HuH-7 (cell line): ENCODE results near the gene PCDH7.

Experiments used
- DNase-seq: peaks from one replicate; pipeline ENCODE4 v3.0.0; 2011; ENCODE audit warnings: low spot score

PCDH7 gene

DNA sequence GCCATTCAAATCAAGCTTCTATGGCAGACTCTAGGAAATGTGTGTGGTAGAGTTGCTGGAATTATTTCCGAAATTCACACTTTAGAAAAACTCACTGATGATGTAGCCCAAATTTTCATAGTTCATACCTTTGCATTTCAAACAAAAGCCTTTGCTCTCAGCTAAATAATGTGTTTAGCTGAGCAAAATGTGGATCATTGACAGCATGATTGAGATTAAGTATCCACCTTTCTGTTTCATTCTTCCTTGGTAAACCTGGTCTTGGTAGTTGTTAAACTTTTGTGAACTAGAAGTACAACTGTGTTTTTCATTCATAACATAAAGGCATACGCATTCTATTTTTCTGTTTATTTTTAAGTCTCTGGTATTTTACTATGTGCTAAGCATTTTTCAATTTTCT is 7.2 kb downstream of the PCDH7 start:
- no peak for DNase-seq

DNA sequence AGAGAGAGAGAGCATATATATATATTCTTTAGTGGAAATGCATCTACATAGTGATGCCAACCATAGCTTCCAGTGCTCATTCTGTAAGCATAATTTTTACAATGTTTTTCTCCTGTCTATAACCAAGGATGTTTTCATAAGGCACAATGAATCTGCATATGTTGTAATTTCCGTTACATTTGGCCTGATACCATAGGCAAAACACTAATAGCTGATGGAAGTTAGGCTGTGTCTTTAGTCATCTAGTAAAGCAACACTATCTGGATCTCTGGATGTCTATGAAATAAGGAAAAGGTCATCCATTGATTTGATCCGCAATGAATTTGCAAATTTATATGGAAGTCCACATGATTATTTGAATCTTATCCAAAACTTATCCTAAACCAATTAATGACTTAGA is 8.1 kb downstream of the PCDH7 start:
- no peak for DNase-seq

DNA sequence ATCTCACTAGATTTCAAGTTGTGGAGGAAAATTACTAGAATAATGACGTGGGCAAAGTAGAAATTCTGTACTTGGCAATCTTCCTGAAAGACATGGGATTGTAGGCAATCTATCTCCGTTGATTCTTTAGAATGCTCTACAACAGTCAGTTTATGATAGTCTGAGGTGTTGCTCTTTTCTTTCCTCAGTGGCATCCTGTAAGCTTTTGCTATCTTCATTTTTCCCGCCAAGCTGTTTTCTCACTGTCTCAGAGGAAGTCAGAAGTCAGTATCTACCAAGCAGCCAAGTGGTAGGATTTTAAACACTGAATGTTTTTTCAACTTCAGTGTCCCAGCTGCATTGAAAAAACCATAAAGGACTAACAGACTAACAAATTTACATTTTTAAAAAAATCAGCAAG is 23.7 kb downstream of the PCDH7 start:
- DNase-seq: no peak

DNA sequence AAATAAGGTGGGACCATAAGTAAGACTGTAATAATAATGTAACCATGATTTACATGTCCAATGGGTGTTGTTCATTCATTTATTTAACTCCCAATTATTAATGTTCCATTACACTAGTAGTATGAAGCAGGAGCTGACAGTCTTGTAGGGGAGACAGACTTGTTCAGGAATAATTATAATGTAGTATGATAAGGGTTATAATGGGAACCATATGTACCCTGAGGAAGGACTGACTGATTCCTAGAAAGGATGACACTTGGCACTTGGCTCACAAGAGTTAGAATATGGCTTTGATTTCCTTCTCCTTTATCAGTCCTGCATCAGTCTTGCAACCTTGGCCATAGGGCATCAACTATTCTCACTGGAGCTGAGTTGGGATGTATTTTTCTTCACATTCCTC is 24.2 kb downstream of the PCDH7 start:
- DNase-seq: no peak

DNA sequence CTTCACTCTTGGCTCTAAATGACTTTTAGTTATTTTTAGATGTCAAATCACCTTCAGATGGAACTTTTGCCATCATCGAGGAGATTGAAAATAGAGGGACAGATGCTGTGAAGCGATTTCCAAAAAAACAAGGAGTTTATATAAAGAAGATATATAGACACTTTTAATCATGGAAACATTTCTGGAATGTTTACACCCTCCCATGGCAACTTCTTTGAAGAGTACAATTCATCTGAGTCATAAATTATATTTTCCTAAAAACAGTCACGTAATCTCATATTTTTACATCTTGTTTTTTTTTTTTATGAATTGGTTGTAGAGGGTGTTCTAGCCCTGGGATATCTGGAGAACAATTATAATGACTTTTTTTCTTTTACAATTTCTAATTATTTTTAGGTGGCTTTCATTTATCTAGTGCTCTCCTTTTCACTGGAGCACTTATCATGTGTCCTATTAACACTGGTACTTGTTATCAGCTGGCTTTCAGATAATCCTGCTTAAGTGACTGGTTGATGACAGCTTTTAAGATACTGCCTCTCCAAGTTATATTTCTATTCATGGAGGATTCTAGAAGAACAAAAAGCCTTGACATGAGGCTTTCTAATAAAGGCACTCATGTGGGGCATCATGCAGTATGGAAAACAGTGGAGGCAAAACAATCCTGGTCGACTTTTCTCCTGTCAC is 24.9 kb downstream of the PCDH7 start:
- DNase-seq: no peak

DNA sequence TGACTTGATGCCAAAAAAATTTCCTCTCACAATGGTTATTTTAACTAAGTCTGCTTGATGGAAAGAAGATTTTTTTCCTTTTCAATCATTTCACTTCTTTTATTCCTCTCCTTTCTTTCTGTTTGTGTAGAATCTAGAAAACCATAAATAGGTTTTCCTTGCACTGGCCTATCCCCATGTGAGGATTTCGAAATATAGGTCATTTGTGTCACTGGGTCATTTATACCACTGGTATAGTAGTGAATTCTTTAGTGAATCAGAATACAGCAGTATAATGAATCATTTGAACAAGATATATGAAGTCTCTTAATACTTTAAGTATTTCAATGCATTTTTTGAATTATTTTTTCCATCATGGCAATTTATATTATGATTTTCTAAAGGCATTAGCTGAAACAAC is 26.6 kb downstream of the PCDH7 start:
- DNase-seq: no peak

DNA sequence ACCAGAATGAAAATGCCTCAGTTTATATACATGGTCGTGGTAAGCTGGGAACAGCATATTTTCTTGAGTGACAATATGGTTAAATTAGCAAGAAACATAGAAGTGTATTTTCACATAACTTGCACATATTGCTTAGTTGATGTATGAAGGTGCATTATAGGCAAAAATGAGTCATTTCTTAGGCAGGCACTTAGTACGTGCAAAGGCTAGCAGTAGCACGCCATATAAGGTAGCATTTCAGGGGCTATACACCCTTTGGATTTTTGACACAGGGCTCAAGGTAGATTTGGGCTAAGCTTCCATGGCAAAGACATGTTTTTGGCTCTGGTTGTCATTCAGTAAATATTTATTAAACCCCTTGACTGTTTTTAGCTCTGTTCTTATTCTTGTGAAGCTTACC is 33.1 kb downstream of the PCDH7 start:
- no peak for DNase-seq

DNA sequence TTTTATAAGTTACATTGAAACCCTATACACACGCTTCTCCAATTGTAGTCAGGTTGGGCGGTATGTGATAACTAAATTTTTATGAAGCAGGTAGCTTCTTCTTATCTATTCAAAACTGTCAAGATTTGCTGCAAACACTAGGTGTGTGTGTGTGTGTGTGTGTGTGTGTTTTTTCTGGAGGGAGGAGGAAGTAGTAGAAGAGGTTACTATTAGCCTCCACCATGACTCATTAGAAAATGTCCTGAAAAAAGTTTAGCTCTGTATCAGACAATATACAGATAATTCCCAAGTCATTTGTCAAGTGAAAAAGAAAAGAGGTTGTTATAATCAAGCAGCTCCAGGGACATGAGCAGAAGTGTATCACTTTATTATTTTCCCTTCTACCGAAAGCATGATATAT is 33.9 kb downstream of the PCDH7 start:
- no peak for DNase-seq

DNA sequence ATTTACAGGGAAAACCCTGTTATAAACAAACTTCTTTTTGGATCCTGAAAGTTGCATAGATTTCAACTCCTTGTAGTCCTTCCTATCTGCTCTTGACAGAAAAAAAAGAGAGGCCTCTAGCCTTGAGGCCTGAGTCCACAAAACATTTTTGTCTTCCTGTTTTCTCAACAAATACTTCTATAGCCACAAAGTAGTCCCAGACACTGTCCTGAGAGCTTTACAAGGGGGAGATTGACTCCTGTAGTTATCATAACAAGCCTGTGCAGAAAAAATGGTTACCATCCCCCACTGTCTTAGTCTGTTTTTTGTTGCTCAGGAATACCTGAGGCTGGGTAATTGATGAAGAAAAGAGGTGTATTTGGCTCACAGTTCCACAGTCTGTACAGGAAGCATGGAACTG is 35.2 kb downstream of the PCDH7 start:
- no peak for DNase-seq

DNA sequence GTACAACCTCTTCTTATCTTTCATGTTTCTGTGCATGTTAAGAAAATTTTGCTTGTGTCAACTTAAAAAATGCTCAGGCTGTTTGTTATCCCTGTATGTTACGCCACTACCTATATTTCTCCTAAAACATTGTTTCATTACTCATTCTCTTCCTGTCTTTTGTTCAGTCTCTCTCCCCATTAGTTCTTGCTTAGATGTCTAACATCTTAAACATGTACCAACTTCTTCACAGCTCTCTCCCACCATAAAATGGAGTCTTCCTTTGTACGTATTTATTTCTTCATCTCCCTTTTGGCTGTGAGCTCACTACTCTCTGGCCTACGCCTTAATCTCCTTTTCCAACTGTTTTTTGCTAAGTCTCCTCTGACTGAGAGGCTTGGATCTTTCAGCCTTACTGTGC is 36.4 kb downstream of the PCDH7 start:
- DNase-seq: no peak

DNA sequence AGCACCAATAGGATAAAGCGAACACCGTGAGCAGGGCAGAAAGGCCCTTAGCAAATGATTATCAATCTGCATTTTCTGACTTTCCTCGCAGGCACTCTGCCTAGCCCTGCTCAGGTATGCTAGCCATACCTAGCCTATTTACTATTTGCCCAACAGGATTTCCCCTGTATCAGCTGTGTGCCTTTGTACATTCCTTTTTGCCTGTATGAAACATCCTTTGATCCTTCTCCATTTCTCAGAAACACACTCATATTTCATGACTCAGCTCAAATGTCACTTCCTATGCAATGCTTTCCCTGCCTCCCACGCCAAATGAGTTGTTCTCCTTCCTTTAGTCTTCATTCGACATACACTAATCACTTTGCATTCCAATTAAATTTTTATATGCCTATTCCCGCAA is 37.2 kb downstream of the PCDH7 start:
- no peak for DNase-seq

DNA sequence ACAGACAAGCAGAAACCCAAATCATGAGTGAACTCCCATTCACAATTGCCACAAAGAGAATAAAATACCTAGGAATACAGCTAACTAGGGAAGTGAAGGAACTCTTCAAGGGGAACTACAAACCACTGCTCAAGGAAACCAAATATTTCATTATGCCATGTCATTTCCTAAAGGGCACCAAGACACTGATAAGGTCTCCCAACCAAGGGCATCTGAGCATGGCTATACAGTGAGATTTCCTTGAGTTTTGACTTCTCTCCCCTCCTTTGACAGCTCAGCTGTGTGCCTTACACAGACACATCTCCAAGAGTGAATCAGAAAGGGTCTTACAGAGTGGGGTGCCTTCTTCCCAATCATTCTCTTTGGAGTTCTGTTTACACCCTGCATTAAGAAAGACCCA is 40.4 kb downstream of the PCDH7 start:
- no peak for DNase-seq

DNA sequence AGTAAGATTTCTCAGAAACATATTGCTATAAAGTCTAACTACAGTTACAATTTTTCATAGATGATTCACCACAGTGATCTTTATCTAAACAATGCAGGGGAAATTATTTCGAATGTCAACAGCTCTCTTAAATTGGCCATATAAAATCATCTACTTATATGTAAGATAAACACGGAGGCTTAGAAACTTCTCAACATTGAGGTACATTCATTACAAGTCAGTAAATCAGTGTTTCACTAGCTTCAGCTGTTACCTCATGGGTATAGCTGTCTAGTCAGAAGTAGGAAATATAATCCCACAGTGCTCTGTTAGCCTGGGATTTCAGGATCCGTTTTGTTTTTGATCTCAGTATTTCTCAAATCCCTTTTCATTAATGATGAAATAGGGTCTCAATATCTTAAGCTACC is 43.2 kb downstream of the PCDH7 start:
- DNase-seq: no peak

DNA sequence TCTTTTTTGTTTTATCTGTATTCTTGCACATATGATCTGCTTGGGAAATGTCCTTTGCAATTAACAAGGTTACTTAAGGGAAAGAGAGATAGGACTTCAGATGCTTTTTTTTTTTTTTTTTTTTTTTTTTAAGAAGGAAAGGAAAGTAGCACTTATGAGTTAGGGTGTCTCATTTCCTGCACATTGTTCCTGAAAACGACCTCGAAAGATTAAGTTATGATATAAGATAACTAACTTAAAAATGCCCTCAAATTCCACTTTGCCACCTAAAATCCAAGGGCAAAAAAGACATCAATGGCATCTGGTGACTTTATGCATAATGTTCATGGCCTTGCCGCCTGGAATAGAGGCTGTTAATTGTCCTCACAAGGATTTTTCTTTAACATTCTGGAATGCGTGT is 44.9 kb downstream of the PCDH7 start:
- DNase-seq: no peak

DNA sequence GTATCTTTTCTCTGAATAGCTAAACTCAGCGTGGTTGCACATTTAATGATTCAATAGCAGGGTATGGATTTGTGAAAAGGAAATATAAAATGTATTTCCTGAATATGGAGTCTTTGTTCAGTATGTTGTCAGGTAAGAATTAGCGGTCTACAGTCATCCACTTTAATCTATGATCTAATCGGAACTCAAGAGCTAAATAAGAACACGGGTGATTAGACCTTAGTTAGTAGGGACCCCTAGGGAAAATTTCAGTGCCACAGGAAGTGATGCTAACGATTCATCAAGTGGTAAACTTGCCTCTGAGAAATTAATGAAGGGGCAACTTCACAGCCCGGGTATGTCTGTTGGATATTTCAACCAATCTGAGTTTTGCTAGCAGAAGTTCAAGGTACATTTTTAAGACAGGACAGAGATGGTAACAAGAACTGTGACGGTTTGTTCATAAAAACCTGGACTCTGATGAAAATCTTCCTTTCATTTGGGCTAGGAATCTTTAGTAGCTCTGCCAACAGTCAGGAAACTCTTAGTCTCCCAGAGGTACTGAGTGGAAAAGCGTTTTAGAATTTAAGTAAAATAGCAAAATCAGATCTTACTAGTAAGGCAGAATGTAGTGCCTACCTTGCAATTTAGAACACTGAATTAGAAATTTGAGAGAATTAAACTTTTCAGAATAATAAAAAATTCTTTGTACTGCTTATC is 47.1 kb downstream of the PCDH7 start:
- DNase-seq: no peak

DNA sequence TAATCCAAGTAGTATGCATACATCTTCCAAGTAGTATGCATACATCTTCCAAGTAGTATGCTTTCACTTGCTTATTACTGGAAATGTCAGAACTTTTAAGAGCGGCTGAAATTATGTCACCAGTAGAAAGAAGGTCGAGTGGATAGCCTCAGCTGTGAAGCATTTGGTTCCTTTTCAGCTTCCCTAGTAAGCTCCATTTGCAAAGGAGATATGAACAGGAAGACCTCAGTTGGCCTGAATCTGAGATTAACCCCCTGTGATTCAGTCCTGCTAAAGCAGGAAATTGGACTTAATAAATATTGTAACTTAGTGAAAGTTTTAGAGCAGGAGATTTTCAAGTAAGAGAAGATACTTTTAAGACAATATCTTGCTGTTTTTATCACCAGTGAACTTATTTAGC is 48.1 kb downstream of the PCDH7 start:
- DNase-seq: no peak

DNA sequence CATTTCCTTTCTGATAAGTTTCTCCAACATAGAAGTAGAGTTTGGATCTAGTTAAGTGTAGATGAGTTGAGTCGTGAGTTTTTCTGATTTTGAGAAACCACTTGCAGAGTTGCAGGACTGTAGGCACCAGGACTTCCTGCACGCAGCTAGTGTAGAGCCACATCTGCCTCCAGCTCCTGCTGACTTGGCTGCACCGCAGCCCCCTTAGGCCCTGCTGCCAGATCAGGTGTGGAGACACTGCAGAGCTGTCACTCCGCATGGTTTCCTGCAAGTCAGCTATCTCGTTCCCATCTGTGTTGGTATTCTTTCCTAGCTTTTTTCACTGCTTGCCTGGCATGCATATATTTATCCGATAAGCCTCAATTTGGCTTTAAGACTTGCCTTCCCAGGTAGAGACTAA is 48.9 kb downstream of the PCDH7 start:
- DNase-seq: no peak

DNA sequence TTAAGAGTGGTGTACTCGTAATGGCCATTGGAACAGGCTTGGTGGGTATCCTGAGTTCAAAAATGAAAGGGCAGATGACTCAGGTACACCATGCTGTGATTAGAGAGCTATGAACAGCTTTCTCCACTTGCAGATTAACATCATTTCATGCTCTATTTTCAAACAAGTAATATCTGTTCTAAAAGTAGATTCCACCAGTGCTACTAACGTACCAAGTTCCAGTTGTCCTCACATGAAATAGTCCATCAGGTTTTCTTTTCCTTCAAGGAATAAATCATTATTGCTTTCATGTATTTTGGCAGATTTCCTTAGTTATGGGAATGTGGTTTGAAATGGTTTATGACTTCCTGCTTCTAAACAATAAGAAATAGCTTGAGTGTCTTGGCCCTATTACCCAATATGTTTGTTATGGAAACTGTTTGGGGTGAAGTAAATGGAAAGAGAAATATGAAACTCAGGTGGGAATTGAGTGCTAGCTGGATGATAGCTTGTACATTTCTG is 49.9 kb downstream of the PCDH7 start:
- no peak for DNase-seq

DNA sequence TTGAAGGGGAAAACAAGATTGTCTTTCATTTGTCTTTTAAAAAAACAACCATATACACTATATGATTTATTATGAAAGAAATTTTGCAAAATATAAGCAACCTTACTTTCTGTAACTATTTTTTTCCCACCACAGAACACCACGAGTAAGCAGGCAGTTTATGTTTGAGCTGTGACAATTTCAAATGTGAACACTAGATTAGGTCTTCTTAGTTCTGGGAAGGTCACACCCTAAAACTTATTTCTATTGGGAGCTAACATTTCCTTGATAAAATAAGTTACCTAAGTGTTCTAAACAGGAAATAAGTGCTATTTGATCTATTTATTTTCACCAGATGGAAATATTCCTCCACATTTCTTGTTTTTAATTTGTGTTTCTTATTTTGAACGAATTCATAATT is 50.6 kb downstream of the PCDH7 start:
- DNase-seq: no peak

DNA sequence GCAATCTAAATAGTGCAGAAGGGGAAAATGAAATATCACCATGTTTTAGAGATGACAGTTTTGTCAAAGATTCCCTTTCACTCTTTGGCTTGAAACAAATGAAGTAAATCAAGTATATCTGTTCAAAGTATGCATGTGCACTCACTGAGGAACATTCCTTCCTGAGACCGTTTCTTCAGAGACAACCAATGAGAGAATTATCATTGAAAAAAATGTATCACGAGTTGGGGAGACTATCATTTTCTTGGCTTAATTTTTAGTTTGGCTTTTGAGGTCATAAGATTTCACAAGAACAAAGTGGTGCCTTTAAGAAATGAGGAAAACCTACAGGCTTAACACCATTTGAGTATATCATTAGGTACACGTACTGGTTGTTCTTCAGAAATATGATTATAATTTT is 56.3 kb downstream of the PCDH7 start:
- DNase-seq: no peak

DNA sequence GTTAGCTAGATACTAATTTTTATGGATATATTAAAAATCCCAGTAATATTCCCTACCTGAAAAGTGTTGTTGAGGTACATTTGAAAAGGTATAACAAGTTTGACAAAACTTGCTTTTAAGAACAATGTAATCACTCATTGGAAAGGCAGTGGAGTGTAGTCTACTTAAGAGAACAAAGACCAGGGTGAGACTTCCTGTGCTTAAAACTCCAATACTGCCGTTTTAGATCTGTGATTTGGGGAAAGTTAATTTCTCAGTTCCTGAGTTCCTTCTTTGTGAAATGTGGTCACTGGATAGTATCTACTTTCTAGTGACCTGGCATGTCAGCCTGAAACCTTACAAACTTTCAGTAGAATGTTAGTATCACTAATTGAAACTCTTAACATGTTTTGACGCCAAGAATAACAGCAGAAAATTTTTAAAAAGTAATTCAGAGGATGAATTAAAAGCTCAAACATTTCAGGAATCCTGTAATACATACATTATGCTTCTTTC is 56.8 kb downstream of the PCDH7 start:
- no peak for DNase-seq
